Suppressor macrophage treated with lipopolysaccharide for 1 hour (primary cell): ENCODE measurements around the gene PTPRN2.
"Not testable (repeated sequence)": the region's sequence is repeated elsewhere in the genome, so short reads cannot be mapped to it uniquely, and the experiment has no call there.

Experiments used
- DNase-seq, 3 donors: peaks; one replicate each; pipeline ENCODE4 v3.0.0-alpha.2; 2020 to 2022

Gene PTPRN2

GRCh38 chr7:157603005-157603404 lies 984.6 kb downstream of the PTPRN2 start:
- DNase-seq, result no peak

- DNase-seq, result no peak
Measured at GRCh38 chr7:157602581-157602980, 985.0 kb downstream of the PTPRN2 start.

- no peak for DNase-seq
Measured at GRCh38 chr7:157602156-157602555, 985.5 kb downstream of the PTPRN2 start.

- no peak for DNase-seq
Measured at GRCh38 chr7:157601530-157601929, 986.1 kb downstream of the PTPRN2 start.

GRCh38 chr7:157599491-157599890 lies 988.1 kb downstream of the PTPRN2 start:
- DNase-seq, result no peak

- no peak for DNase-seq
Measured at GRCh38 chr7:157597562-157597961, 990.1 kb downstream of the PTPRN2 start.

GRCh38 chr7:157596881-157597280 lies 990.7 kb downstream of the PTPRN2 start:
- no peak for DNase-seq

GRCh38 chr7:157596471-157596870 lies 991.2 kb downstream of the PTPRN2 start:
- DNase-seq, result no peak

GRCh38 chr7:157596026-157596425 lies 991.6 kb downstream of the PTPRN2 start:
- no peak for DNase-seq

GRCh38 chr7:157595086-157595855 lies 992.4 kb downstream of the PTPRN2 start:
- DNase-seq, result no peak

- no peak for DNase-seq
Measured at GRCh38 chr7:157594306-157594705, 993.3 kb downstream of the PTPRN2 start.

- no peak for DNase-seq
Measured at GRCh38 chr7:157593541-157593940, 994.1 kb downstream of the PTPRN2 start.

- not testable (repeated sequence) for DNase-seq
Measured at GRCh38 chr7:157592636-157593320, 994.8 kb downstream of the PTPRN2 start.

- DNase-seq, result no peak
Measured at GRCh38 chr7:157590526-157590925, 997.1 kb downstream of the PTPRN2 start.

GRCh38 chr7:157589680-157590079 lies 997.9 kb downstream of the PTPRN2 start:
- DNase-seq, result no peak

- DNase-seq, result no peak
Measured at GRCh38 chr7:157587805-157588560, 999.6 kb downstream of the PTPRN2 start.

GRCh38 chr7:157587051-157587804 lies 1000.4 kb downstream of the PTPRN2 start:
- DNase-seq, result no peak

GRCh38 chr7:157586426-157586955 lies 1001.1 kb downstream of the PTPRN2 start:
- no peak for DNase-seq

- DNase-seq, result peak; percentile 5 to 25 (median 17)
Measured at GRCh38 chr7:157585113-157585861, 1002.3 kb downstream of the PTPRN2 start.

- DNase-seq, result no peak
Measured at GRCh38 chr7:157584420-157584819, 1003.2 kb downstream of the PTPRN2 start.

GRCh38 chr7:157581740-157582139 lies 1005.9 kb downstream of the PTPRN2 start:
- no peak for DNase-seq

- no peak for DNase-seq
Measured at GRCh38 chr7:157580324-157580723, 1007.3 kb downstream of the PTPRN2 start.
